HG02884 (cell line): ENCODE results near the gene GPC6.
"Not testable (repeated sequence)": the region's sequence is repeated elsewhere in the genome, so short reads cannot be mapped to it uniquely, and the experiment has no call there.

Source experiments
- ATAC-seq: cut with Tn5 transposase; IDR thresholded peaks from one replicate; pipeline ENCODE4 v1.9.1; 2021; ENCODE audit warnings: mild to moderate bottlenecking, moderate library complexity; ENCODE audit not compliant: unreplicated experiment

Gene GPC6

GRCh38 chr13:94259984-94260383, 1033.4 kb downstream of the GPC6 start:
- ATAC-seq, result no peak

DNA sequence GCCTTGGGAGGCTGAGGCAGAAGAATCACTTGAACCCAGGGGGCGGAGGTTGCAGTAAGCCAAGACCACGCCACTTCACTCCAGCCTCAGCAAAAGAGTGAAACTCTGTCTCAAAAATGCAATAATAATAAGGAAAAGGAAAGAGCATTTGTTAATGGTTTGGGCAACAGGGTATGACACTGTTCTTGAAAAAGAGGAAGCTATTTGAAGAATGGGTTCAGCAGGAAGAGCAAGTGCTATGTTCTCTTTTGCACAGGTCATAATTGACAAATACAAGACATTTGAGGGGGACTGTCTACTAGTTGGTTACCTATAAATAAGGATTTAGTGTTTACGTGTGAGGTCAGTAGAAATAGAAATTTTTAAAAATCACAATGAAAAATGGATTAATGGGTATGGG, 1034.6 kb downstream of the GPC6 start:
- ATAC-seq, result no peak

DNA sequence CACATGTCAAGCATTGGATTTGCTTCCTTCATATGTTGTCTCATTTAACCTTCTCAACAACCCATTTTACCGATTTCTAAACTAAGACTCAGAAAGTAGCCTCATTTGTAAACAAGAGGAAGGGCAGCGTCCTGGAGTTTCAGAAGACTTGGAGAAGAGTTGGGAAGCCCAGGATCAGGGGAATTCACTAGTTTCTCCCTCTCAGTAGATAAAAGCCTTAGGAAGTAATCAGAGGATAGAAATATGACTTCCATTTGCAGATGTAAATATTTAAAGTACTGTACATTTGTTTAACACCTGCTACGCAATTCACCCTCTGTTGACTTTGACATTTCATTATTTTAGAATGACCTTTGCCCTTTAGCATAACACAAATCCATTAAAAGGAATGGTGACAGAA, 1036.4 kb downstream of the GPC6 start:
- ATAC-seq, result no peak

DNA sequence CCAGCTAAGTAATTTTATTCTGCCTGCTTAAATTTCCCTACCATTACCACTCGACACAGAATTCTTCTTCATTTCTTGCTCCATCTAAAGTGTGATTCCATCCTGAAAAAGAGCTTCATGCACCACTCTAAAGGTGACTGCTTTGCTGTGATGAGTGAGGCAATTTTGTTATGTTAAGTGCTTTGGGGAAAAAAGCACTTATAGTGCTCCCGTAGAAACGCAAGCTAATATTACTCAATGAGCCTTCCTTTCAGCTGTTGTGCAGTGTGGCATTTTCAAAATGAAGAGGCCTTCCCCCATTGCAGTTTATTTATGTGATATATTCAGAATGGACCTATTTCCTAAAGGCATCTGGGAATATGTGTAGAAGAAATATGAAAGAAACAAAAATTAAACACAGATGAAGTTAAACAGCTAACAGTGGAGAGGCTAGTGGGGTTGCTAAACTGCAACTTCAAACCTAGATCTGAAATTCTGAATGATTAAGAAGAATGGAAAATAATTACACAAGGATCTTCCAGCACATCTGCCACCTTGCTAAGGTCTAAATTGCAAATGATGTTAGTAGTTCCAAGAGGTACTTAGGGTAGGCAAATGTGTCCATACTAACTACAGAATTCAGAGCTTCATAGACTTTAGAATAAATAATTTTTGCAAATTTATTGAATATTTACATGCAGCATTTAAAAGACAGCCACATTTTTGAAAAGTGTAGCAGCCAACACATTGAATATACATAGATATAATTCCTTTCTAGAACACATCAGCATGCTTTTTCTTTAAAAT, 1041.2 kb downstream of the GPC6 start:
- ATAC-seq, result no peak

GRCh38 chr13:94268661-94269060, 1042.1 kb downstream of the GPC6 start:
- no peak for ATAC-seq

- ATAC-seq, result no peak
Observed at GRCh38 chr13:94269557-94269956, 1043.0 kb downstream of the GPC6 start.

DNA sequence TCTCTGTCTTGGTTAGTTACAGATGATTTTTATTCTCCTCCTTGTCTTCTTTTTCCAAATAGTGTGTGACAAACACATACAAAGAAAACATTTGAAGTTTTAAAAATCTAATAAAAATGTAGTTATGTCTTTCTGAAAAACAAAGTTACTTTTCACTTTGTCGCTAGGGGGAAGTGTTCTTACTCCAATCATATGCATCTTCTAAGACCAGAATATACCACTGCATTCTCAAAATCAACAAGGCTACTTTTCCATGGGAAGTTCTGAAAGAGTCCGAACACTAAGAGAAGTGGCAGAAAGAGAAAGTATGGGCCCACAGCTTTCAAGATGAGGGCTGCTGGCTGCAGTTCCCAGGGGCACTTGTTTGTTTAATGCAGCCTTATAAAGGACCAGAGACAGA, 1043.9 kb downstream of the GPC6 start:
- ATAC-seq, result no peak

DNA sequence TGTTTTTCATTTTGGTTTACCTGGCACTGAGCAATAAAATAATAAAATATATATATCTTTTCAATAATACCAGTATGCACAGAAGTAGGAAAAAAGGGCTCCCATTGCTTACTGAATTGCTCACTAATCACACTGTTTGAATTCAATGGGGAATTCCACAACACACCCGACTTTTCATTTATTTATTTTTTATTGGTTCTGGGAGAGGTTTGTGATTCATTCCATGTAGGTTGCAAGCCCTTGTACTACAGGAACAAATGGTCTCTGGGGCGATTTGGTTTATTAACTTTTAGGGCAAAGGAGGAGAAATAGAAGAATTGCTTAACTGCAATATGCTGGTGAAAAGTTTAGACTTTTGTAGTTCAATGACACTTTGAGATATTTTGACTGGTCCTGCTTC, 1045.4 kb downstream of the GPC6 start:
- no peak for ATAC-seq

- ATAC-seq, result no peak
Observed at GRCh38 chr13:94280349-94280748, 1053.7 kb downstream of the GPC6 start.

DNA sequence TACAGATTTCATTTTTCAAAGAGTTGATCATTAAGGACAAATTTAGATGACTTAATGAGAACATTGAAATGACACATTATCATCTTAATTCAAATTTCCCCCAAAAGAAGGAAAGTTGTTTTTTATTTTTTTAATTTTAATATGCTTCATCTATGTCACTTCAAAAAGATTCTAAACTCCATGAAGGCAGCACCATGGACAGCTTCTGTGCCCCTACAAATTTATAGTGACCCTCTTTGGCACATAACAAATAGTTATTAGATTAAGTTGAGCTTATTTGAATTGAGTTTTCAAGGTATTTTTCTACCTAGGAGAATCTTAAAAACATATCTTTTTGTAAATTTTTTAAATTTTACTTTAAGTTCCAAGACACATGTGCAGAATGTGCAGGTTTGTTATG, 1054.2 kb downstream of the GPC6 start:
- no peak for ATAC-seq

DNA sequence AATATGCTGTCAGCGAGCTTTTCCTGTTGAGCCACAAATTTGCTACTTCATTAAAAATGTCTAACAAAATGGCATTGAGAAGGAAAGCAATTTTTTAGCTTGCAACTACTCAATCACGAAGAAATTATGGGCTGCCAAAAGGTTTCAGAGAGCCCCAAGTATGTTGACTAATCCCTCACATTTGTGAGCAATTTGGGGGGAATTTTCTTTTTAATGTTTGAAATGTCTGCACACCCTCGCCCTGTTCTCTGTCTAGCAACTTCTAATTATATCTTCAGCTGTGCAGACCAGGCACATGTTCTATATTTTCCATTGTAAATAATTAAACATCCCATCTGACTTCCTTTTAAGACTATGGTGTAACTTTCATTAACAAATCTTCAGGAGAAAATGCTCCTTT, 1060.0 kb downstream of the GPC6 start:
- no peak for ATAC-seq

DNA sequence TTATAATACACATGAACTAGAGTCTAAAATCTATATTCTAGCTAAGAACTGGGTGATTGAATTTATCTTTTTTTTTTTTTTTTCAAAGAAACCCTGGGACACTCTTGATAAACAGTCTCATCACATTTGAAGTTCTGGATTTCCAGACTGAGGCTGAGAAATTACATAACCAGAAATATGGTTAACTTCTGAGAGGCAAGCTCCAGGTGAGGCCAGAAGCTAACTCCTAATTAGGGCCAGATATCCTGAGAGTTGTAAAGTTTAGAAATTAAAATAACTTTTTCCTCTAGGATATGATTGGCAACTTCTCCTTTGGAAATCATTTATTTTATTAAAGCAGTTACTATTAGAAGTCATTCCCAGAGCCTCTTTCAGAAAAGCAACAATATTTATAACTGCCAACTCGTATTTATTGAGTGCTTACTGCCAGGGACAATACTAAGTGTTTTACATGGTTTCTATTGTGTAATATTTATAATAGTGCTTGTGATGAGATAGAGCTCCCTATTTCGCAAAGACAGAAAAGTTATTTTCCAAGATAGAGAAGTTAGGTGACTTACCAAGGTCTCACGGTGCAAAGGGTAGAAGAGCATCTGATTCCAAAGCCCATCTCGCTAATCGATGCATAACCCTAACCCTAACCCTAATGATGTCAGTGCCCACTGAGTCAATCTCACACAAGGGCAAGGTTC, 1065.2 kb downstream of the GPC6 start:
- no peak for ATAC-seq

GRCh38 chr13:94292323-94292640, 1065.7 kb downstream of the GPC6 start:
- ATAC-seq, result no peak

- no peak for ATAC-seq
Observed at GRCh38 chr13:94296471-94296870, 1069.9 kb downstream of the GPC6 start.

DNA sequence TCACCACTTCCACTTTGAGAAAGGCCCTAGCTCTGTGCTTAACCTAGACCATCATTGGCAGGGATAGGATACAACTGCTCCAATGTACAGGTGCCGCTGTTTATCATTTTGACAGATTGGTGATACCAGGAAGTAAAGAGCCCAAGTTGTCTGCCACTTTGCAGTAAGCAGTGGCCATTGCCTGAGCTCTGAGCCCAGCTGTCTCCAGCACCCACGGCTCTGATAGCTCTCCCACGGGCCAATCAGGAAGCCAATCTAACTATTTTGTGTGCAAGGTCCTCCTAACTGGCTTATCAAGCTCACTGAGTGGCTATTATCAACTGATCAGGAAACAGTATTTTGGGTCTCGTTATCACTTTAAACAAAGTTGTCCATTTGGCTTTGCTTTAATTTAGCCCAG, 1071.7 kb downstream of the GPC6 start:
- ATAC-seq, result no peak

DNA sequence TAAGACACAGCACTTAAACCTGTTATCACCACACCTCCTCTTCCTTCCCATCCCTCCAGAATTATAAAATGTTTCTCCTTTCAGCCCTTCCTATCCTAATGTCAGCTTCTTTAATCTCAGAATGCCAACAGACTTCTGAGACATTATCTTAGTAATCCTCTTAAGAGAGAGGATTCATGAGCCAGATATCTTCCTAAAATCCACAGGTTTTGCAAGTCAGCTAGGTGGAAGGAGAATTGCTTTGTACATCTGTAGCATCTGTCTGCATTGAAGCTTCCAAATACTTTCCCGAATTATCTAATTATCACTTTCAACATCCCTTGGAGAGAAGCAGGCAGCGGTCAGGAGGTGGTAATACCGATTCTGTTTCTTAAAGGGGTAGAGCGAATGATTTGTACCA, 1073.8 kb downstream of the GPC6 start:
- no peak for ATAC-seq

DNA sequence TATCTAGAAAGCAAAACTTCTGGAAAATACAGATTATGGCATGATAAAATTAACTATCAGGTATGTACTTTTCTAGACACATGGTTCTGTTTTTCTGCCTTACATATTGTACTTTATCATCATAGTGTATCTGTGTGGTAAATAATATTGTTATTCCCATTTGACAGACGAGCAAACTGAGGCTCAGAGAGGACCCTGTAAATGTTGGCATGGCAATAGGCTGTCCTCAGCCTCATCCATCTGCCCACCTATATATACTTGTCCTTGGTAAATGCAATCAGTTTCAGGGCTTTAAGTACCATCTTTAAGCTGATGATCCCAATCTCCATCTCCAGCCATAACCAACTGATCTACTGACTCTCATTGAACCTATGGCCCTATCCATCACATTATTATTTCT, 1074.9 kb downstream of the GPC6 start:
- no peak for ATAC-seq

DNA sequence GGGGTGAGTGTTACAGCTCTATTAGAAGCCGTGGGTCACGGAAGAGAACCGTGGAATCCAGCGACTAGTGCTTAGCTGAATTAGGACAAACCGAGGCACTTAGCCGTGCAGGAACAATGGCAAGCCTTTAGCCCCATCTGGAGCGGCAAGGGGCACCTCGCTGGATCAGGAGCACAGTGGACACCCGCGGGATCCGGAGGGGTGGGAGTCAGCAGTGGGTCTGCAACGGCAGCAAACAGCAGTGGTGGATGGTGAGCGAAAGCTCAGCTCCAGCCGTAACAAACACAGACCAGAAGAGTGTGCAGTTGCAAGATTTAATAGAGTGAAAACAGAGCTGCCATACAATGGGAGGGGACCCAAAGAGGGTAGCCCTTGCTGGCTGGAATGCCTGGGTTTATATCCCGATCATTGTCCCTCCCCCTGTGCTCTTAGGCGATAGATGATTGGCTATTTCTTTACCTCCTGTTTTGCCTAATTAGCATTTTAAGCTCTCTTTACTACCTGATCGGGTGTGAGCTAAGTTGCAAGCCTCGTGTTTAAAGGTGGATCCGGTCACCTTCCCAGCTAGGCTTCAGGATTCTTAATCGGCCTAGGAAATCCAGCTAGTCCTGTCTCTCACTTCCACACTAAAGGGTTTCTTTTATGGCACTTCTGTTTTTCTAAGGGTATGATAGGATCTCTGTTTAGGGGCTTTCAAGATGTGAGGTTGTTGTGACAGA, 1076.4 kb downstream of the GPC6 start:
- not testable (repeated sequence) for ATAC-seq

DNA sequence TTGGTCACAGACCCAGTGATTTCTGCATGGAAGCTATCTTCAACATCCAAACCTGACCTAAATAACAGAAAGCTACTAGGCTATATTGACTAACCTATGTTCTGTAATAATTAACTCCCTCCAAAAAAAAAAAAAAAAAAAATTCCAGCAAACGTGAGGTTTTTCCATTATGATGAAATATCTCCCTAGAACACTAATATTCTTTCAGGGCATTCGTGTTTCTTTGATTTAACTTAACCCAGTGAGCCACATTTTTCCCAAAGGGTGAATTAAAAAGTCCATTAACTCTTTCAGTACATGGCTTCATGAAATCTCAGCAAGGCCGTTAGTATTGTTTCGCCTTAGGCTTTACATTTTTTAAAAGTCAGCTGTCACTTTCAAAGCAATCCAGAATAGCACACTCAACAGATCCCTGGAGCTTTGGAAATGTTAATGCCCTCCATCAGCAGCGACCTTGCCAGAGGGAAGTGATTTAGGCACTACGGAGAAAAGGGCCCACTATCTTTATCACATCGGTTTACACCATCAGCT, 1077.1 kb downstream of the GPC6 start:
- ATAC-seq, result no peak

DNA sequence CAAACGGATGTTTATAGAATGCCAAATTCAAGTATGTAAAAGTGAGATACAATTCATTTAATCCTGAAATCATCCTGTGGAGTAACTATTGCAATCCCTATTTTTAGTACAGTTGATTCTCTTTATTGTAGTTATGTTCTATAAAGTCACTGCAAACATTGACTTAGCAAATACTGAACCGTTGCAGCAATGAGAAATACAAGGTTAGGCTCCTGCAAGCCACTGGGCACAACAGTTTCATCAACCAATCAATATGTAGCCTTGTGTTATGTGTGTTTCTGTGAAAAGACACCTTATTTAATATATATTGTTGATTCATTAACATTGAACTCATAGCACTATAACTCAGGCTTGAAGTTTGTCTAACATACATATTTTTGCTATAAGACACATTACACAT, 1078.4 kb downstream of the GPC6 start:
- no peak for ATAC-seq

- no peak for ATAC-seq
Observed at GRCh38 chr13:94305463-94305862, 1078.9 kb downstream of the GPC6 start.

GRCh38 chr13:94305934-94306333, 1079.3 kb downstream of the GPC6 start:
- no peak for ATAC-seq
